Mesothelial cell of epicardium (in vitro differentiated cells): Measurements from ENCODE around the gene SURF2. TPM values are rescaled to one million over a fixed set of nuclear protein-coding genes. Genes with fewer than 3 reads are reported as not detected.

Source experiments
- DNase-seq, 2 experiments: peaks; one replicate each; pipeline ENCODE4 v3.0.0; 2021; ENCODE audit warnings: low spot score in 2 of 2; ENCODE audit not compliant: unreplicated experiment in 2 of 2
- H3K27ac Mint-ChIP-seq: 2 replicates; pipeline ENCODE4 v1.8.0; 2021; ENCODE audit warnings: mixed read lengths
- H3K27me3 Mint-ChIP-seq: 2 replicates; pipeline ENCODE4 v1.8.0; 2021; ENCODE audit warnings: low read depth, mixed read lengths
- H3K36me3 Mint-ChIP-seq: 2 replicates; pipeline ENCODE4 v1.8.0; 2021; ENCODE audit warnings: mixed read lengths
- H3K4me1 Mint-ChIP-seq: 2 replicates; pipeline ENCODE4 v1.8.0; 2021; ENCODE audit warnings: mixed read lengths
- H3K4me3 Mint-ChIP-seq: 2 replicates; pipeline ENCODE4 v1.8.0; 2021; ENCODE audit warnings: mild to moderate bottlenecking, moderate library complexity, mixed read lengths
- H3K9me3 Mint-ChIP-seq: 2 replicates; pipeline ENCODE4 v1.8.0; 2021; ENCODE audit warnings: mixed read lengths
- total RNA-seq: library from RNA; stranded (reverse); gene quantifications from 3 replicates; pipeline ENCODE4 v1.2.1, GENCODE V29; 2021
- TF ChIP-seq, protein P1 (sequence below): fragments of 200-600 bp; sonication (generic); IDR thresholded peaks from one replicate; pipeline ENCODE4 v1.5.0; 2021; ENCODE audit warnings: antibody characterized with exemption; ENCODE audit not compliant: unreplicated experiment

Gene SURF2
- total RNA-seq, 1 donor from 2014 or later: 12.1 TPM

DNA sequence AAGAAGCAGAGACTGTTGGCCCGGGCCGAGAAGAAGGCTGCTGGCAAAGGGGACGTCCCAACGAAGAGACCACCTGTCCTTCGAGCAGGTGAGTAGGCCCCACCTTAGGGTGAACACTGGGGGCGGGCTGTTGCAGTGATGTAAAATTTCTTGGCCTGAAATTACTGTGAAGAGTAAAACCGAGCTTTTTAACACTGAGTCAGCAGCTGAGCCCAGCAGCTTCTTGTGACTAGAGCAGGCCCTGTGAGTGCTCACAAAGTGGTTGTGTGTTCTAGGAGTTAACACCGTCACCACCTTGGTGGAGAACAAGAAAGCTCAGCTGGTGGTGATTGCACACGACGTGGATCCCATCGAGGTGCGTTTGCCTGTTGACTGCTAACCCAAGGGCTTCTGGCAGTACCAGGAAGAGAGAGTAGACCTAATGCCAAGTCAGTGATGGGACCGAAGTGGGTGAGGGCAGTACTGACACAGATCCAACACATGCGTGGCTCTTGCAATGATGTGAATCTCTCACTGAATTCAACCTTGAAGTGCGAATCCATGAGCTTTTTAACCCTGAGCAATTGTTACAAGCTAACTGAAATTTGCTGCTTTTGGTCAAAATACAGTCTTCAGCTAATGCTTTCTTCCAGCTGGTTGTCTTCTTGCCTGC, 6.3 kb upstream of the SURF2 start:
- TF ChIP-seq, protein P1, sequence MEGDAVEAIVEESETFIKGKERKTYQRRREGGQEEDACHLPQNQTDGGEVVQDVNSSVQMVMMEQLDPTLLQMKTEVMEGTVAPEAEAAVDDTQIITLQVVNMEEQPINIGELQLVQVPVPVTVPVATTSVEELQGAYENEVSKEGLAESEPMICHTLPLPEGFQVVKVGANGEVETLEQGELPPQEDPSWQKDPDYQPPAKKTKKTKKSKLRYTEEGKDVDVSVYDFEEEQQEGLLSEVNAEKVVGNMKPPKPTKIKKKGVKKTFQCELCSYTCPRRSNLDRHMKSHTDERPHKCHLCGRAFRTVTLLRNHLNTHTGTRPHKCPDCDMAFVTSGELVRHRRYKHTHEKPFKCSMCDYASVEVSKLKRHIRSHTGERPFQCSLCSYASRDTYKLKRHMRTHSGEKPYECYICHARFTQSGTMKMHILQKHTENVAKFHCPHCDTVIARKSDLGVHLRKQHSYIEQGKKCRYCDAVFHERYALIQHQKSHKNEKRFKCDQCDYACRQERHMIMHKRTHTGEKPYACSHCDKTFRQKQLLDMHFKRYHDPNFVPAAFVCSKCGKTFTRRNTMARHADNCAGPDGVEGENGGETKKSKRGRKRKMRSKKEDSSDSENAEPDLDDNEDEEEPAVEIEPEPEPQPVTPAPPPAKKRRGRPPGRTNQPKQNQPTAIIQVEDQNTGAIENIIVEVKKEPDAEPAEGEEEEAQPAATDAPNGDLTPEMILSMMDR: no peak
- H3K27me3 Mint-ChIP-seq: no peaks in the 10 kb centered on the region
- peak overlapping the region; percentile 100 for H3K27ac Mint-ChIP-seq
- no peak for DNase-seq
- no peaks in the 10 kb centered on the region for H3K9me3 Mint-ChIP-seq
- H3K4me1 Mint-ChIP-seq: peaks cover 23% of the 10 kb centered on the region
- H3K4me3 Mint-ChIP-seq: peak overlapping the region; percentile 48
- peaks cover 25% of the 10 kb centered on the region for H3K36me3 Mint-ChIP-seq

DNA sequence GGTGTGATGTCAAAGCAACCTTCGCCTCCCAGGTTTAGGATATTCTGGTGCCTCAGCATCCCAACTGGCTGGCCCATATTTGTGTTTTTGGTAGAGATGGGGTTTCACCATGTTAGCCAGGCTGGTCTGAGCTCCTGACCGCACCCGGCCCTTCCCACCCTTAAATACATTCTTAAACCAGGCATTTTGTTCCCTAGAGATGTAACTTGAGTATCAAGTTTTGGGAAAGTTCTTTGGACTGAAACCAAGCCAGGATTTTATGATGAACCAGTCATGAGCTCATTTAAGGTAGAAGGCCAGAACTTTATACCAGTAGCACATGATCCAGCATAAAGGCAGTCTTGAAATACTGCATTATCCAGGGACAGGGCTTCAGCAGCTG, 4.8 kb upstream of the SURF2 start:
- Mint-ChIP-seq H3K27ac (no peak overlapping the region), H3K4me3 (no peak overlapping the region)

DNA sequence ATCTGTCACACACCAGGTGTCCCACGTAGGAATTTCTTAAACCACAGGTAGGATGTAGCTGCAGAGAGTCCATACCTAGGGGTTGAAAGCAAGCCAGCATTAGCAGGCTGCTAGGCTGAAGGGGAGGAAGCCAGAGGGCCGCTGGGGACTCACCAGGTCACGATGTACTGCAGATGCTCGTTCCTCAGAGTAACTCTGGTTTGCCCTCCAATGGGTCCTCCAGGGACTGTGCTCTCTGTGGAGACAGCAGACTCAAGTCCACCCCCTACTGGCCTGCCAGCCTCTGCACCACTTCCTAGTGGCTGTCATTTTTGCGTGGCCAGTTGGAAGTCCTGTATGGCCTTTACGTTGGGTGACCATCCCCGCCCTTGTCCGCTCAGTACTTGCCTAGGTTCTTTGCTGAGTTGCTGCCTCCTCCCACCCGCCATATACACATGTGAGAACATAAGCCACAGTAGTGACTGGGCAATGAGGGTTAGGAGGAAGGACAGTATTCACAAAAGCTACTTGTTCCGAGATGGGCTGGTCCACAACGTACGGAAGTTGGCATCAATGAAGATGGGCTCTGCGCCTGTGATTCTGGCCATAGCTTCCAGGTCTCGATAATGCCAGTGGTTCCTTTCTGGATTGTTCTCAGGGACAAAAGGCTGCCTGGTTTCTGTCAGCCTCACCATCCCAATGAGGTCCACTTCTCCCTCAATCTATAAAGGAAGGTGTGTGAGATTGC, 4.3 kb upstream of the SURF2 start:
- Mint-ChIP-seq H3K9me3 (no peaks in the 10 kb centered on the region), H3K4me1 (peaks cover 16% of the 10 kb centered on the region), H3K27me3 (no peaks in the 10 kb centered on the region), H3K27ac (peak overlapping the region; percentile 56), H3K4me3 (no peak overlapping the region), H3K36me3 (peaks cover 25% of the 10 kb centered on the region)
- no peak for DNase-seq
- TF ChIP-seq, protein P1: no peak

More for the DNA sequence above, 4.8 kb upstream of the SURF2 start:
- Mint-ChIP-seq H3K4me1 (peaks cover 20% of the 10 kb centered on the region), H3K27me3 (no peaks in the 10 kb centered on the region), H3K36me3 (peaks cover 25% of the 10 kb centered on the region), H3K9me3 (no peaks in the 10 kb centered on the region)
- TF ChIP-seq, protein P1: no peak
- no peak for DNase-seq

DNA sequence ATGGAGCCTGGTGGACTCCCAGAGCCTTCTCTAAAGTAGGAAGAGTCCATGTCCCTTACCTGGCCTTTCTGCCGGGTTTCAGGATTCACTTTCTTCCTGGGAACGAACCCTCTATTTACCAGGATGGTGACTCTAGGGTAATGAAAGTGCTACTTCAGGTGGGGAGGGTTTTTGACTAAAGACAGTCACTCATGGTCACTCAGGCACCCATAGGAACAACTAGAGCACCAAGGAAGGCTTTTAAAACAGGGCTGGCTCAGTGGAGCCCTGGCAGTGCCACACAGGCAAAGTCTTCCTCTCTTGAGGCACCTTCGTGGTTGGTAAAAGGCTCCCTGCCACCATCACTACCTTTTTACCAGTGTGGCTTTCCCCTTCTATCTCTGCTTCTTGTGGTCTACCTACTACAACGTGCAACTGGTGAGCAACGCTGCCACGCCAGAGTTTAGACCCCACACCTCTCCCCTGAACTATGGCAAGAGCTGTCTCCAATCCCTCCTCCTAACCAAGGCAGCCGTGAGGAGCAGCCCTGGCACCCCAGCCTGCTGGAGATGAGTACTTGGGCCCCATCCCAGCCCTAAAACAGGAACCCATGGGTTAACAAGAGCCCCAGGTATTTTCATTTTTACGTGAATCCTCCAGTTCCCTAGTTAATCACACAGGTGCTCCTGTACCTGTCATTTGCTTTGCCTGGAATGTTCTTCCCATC, 3.6 kb upstream of the SURF2 start:
- Mint-ChIP-seq H3K27ac (peak overlapping the region; percentile 15), H3K4me1 (peaks cover 17% of the 10 kb centered on the region), H3K36me3 (peaks cover 25% of the 10 kb centered on the region), H3K4me3 (no peak overlapping the region), H3K9me3 (no peaks in the 10 kb centered on the region), H3K27me3 (no peaks in the 10 kb centered on the region)
- DNase-seq: no peak
- TF ChIP-seq, protein P1: no peak

DNA sequence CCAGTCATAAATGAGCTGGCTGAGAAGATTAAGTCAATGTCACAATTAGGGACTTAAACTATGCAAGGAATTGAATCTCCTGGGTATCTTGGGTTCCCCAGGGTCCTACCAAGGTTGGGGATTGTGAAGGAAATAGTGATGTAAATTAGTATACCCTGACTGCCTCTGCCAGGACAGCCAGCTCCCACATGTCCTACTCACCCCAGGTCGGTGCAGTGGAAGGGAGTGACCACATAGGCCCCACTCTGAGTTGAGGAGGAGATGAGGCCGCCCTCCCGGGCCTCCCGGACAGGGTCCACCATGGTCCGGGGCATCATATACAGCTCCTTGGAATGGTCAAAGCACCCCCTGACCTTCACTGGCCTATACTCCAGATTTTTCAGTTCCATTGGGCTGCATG, 2.8 kb upstream of the SURF2 start:
- Mint-ChIP-seq H3K9me3 (no peaks in the 10 kb centered on the region), H3K36me3 (peaks cover 25% of the 10 kb centered on the region), H3K4me1 (peaks cover 15% of the 10 kb centered on the region), H3K27ac (no peak overlapping the region), H3K4me3 (no peak overlapping the region), H3K27me3 (no peaks in the 10 kb centered on the region)
- no peak for DNase-seq
- TF ChIP-seq, protein P1: no peak
